EL (cell line): ENCODE results near the gene NIPSNAP2.
"Not testable (repeated sequence)": the region's sequence is repeated elsewhere in the genome, so short reads cannot be mapped to it uniquely, and the experiment has no call there.

Experiments
- DNase-seq: peaks from one replicate; pipeline ENCODE4 v3.0.0-alpha.2; 2016

Gene NIPSNAP2

DNA sequence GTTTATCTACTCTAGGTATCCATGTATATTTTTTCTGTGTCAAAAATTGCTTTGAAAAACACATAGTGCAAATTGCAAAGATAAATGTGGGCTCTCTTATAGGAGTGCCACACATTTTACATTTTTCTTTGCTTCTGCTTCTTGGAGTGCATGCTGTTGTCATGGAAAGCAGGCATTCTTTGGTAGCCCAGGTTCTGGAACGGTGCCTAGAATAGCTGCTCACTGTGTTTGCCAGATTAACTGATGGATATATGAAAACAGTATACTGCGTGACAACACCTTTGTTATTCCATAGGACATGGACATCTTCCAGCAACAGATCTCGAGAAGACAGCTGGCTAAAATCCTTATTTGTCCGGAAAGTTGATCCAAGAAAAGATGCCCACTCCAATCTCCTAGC, 13.4 kb downstream of the NIPSNAP2 start:
- DNase-seq: peak; percentile 74

- no peak for DNase-seq
These were observed 15.9 kb downstream of the NIPSNAP2 start for GRCh38 chr7:55980266-55980665.

GRCh38 chr7:55983537-55983936, 19.2 kb downstream of the NIPSNAP2 start:
- DNase-seq: no peak

DNA sequence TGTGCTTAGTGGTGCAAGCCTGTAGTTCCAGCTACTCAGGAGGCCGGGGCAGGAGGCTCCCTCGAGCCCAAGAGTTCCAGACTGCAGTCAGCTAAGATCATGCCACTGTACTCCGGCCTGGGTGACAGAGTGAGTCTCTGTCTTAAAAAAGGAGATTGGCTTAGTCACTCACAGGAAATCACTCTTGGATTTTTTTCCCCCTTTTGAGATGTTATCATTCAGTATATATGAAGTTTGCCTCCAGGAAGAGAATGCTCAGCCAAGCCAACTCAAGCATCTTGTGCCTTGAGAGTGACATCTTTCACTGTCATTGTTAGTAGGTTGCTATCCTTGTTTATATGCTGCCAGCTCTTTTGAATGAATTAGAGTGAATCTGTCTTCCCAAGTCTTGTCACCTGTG, 28.0 kb downstream of the NIPSNAP2 start:
- peak; percentile 42 for DNase-seq

DNA sequence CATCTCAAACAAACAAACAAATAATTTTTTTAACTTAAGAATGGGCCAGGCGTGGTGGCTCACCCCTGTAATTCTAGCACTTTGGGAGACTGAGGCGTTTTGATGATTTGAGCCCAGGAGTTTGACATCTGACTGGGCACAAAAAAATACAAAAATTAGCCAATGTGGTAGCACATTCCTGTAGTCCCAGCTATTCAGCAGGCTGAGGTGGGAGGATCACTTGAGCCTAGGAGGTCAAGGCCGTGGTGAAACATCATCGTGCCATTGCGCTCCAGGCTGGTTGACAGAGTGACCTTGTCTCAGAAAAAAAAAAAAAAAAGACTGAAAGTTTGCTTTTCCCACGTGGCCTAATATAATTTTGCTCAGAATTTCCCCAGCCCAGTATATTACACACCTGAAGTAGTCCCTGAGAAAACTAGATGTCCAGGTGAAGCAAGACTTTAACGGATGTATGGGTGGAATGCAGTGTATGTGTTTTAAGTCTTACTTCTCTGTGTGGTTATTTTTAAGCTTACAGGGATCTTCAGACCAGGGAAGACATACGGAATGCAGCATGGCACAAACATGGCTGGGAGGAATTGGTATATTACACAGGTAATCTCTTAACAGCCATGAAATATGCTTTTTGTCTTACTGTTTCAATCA, 32.6 kb downstream of the NIPSNAP2 start:
- no peak for DNase-seq

DNA sequence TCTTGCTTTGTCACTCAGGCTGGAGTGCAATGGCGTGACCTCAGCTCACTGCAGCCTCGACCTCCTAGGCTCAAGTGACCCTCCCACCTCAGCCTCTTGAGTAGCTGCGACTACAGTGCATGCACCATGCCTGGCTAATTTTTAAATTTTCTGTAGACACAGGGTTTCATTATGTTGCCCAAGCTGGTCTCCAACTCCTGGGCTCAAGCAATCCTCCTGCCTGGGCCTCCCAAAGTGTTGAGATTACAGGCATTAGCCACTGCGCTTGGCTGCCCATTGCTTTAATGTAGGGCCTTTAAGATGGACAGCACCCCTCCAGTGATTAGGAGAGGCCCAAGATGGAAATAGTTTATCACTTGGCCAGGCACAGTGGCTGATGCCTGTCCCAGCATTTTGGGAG, 39.4 kb downstream of the NIPSNAP2 start:
- no peak for DNase-seq

DNA sequence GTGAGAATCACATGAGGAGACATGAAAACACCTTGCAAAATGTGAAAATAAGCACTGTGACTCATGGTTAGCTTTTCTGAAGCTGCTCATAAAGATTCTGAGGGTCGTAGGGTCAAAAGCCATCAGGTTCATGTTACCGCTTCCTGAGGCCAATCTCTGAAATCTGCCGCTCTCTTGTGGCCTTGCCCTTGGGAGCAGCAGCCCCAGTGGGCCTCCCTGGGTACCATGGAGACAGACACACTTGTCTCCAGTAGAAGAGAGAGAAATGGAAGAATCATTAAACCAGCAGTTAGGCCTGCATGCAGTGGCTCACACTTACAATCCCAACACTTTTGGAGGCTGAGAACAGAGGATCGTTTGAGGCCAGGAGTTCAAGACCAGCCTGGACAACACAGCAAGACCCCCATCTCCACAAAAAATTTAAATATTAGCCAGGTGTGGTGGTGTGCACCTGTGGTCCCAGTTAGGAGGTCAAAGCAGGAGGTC, 42.8 kb downstream of the NIPSNAP2 start:
- DNase-seq: no peak

DNA sequence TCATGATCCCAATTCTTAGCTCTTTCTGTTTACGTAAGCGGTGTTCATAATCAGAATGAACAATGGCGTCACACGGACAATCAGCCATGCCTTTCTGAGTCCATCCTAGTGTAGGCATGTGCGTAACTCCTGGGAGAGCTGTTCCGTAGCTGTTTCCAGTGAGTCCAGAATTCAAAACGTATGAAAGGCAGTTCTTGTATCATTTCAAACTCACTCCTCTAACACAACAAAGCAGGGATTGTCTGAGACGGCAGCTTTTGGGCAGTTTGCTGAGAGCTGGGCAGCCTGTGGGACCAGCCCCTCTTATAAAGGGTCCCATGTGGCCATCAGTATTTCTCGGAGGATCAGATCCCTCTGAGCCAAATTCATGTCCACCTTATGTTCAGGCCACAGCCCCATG, 43.5 kb downstream of the NIPSNAP2 start:
- DNase-seq: no peak

DNA sequence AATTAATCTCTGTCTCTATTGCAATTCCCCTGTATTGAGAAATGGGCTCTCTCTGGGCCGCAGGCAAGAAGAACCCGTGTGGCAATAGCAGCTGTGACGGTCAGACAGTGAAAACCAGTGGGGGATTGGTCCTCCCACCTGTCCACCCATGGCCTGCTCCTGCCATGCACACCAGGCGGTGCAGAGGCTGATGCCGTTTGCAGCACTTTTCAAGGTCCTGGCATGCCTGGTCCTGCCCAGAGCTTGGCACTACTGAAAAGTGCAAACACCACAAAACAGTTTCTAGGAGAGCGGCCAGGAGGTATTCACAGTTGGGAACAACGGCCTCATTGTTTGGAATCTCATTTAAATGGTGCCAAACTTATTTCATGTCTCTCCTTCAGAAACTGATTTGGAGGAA, 45.3 kb downstream of the NIPSNAP2 start:
- DNase-seq: no peak

DNA sequence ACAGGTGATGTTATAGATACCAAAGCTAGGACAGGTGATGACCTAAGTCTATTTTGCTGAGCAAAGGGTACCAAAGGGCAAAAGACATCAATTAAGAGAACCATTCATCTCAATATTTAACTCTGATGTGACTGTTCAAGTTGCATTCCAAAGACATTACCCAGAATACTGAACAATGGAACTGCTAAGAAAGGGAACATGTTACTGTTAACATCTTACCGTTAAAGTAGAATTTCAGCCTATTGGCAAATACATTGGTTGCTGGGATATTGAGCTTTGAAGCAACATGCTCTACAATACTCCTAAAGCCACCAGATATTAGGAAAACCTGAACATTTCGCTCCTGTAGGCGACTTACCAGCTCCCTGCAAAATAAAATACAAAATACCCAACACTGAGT, 52.6 kb downstream of the NIPSNAP2 start:
- not testable (repeated sequence) for DNase-seq

DNA sequence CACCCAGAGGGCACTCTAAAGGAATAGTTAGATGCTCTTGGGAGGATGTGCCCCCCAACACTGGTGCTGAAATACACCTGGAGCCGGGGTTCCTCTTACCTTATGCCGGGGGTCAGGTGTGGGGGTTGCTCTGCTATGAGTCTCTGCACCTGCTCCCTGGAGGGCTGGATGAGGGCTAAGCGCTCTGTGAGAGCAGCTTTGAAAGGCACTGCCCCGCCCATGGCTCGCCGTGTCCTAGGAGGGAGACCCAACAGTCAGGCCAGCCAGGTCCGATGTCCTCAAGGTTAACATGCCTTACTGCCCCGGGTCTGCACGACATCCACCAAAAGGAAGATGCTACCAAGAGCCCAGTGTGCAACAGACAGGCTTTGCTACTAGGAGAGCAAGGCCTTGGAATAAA, 55.1 kb downstream of the NIPSNAP2 start:
- DNase-seq: no peak

DNA sequence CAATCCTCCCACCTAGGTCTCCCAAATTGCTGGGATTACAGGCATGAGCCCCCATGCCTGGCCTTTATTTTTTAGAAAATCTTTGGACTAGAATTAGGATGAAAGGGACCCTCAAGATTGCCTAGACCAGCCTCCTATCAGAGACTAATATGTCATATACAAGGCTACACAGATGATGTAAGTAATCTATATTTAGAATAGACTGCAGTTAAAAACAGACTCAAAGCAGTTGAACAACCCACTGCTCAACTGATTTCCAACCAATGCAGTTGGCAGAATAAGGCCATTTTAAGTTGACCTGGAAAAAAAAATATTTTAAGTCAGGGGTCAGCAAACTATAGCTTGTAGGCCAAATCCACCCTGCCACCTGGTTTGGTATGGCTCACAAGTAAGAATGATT, 59.1 kb downstream of the NIPSNAP2 start:
- no peak for DNase-seq

DNA sequence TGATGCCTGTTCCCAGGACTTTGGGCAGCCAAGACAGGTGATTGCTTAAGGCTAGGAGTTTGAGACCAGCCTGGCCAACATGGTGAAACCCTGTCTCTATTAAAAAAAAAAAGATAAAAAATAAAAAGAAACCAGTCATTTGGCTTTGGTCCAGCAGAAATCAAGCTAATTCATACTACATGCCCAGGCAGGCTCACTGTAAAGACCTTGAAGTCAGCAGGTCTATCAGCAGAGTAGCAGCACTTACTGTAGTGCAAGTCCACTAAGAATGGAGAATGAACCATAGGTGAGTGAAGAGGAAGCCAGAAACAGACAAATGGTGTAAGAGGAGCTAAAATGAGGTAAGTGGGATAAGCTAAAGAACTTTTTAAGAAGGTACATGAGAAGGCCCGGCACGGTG, 62.2 kb downstream of the NIPSNAP2 start:
- DNase-seq: no peak

- peak; percentile 5 for DNase-seq
These were observed 64.7 kb downstream of the NIPSNAP2 start for GRCh38 chr7:56028942-56029630.

DNA sequence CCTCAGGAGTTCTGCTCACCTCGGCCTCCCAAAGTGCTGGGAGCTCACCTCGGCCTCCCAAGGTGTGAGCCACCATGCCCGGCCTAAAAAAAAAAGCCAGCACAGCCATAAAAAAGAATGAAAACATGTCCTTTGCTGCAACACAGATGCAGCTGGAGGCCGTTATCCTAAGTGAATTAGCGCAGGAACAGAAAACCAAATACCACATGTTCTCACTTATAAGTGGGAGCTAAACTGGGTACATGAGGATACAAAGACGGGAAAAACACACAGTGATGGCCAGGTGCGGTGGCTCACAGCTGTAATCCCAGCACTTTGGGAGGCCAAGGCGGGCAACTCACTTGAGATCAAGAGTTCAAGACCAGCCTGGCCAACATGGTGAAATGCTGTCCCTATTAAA, 66.0 kb downstream of the NIPSNAP2 start:
- DNase-seq: no peak

DNA sequence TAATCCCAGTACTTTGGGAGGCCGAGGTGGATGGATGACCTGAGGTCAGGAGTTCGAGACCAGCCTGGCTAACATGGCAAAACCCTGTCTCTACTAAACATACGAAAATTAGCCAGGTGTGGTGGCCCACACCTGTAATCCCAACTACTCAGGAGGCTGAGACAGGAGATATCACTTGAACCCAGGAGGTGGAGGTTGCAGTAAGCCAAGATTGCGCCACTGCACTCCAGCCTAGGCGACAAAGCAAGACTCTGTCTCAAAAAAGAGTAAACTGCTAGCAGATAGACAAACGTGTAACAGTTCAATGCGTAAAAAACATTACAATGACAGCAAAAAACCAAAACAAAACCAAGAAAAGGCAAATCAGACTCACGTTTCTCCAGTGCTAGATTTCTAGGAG, 67.2 kb downstream of the NIPSNAP2 start:
- not testable (repeated sequence) for DNase-seq

- not testable (repeated sequence) for DNase-seq
These were observed 68.2 kb downstream of the NIPSNAP2 start for GRCh38 chr7:56032578-56032977.

GRCh38 chr7:56033671-56034432, 69.5 kb downstream of the NIPSNAP2 start:
- DNase-seq: peak; percentile 83

- DNase-seq: no peak
These were observed 76.3 kb downstream of the NIPSNAP2 start for GRCh38 chr7:56040730-56041129.

GRCh38 chr7:56045758-56046157, 81.4 kb downstream of the NIPSNAP2 start:
- DNase-seq: not testable (repeated sequence)

DNA sequence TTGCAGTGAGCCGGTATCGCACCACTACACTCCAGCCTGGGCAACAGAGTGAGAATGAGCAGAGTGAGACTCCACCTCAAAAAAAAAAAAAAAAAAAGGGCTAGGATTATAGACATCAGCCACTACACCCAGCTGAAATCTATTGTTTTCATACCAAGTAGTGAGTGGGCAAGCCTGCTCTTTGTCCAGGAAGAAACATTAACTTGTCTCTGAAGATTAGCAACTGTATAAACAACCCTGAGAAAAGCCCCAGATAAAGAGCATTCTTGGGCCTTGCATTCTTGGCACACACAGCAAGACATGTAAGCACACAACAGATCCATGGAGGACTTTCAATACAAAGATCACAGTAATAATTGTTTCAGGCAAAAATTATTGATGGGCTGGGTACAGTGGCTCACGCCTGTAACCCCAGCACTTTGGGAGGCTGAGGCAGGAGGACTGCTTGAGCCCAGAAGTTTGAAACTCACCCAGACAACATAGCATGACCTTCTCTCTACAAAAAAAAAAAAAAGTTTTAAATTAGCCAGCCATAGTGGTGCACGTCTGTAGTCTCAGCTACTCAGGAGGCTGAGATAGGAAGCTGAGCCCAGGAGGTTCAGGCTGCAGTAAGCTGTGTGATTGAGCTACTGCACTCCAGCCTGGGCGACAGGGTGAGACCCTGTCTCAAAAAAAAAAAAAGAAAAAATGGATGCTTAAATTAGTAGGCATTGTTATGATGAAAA, 82.5 kb downstream of the NIPSNAP2 start:
- peak; percentile 63 for DNase-seq

DNA sequence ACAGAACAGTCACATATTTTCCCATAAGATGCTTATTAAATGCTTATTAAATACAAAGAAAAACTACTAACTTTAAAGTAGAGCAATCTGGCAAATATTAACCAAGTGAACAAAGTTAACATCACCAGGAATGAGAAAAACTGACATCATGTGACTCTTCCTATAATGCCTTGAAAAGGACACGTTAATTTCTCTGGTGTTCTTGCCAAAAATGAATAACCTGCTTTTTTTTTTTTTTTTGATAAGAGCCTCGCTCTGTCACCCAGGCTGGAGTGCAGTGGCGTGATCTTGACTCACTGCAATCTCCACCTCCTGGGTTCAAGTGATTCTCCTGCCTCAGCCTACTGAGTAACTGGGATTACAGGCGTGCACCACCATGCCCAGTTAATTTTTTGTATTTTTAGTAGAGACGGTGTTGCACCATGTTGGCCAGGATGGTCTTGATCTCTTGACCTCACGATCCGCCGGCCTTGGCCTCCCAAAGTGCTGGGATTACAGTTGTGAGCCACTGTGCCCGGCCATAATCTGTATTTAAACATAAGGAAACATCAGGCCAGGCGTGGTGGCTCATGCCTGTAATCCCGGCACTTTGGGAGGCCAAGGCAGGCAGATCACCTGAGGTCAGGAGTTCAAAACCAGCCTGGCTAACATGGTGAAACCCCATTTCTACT, 83.2 kb downstream of the NIPSNAP2 start:
- not testable (repeated sequence) for DNase-seq

DNA sequence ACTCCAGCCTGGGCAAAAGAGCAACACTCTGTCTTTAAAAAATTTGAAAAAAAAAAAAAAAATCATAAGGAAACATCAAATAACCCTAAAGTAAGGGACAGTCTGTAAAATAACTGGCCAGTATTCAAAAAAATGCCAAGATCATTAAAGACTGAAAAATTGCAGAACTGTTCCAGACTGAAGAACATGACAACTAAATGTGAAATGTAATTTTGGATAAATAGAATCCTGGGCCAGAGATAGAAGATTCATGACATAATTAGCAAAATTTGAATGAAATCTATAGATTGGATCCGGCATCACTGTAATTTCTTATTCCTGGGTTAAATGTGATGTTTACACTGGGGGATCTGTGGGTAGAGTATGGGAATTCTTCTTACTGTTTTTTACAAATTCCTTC, 83.9 kb downstream of the NIPSNAP2 start:
- DNase-seq: no peak
